ES-I3 (cell line): ENCODE measurements around the gene TP63.
"Not testable (repeated sequence)": the region's sequence is repeated elsewhere in the genome, so short reads cannot be mapped to it uniquely, and the experiment has no call there.

Experiments
- H3K36me3 ChIP-seq: 2 replicates; pipeline ENCODE4 v1.6.1; 2013; ENCODE audit warnings: mild to moderate bottlenecking, low read length, control low read depth, moderate library complexity; ENCODE audit not compliant: insufficient read depth
- H3K4me1 ChIP-seq: 2 replicates; pipeline ENCODE4 v1.6.1; 2013; ENCODE audit warnings: mild to moderate bottlenecking, control low read depth, low read length; ENCODE audit not compliant: insufficient read depth
- H3K9ac ChIP-seq: 2 replicates; pipeline ENCODE4 v1.6.1; 2013; ENCODE audit warnings: low read depth, mild to moderate bottlenecking, low read length, moderate library complexity
- H3K9me3 ChIP-seq: 2 replicates; pipeline ENCODE4 v1.6.1; 2013; ENCODE audit warnings: mild to moderate bottlenecking, low read length, moderate library complexity; ENCODE audit not compliant: control insufficient read depth, insufficient read depth

Gene TP63

DNA sequence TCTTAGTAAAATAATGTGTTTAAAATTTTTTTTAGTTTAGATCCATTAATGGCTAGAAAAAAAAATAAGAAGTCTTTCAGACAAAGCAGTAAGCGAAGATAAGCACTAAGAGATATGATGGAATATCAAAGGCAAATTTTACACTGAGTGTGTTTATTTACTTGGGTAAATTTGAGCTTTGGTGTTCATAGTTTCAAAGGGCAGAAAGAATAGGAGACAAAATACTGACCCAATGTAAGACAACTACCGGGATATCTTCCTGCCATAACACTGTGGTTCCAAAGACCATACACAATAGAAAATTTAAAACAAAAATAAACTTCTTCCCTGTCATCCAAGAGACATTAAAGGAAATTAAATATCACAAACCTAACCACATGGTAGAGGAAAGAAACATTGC, 25.5 kb upstream of the TP63 start:
- H3K9me3 ChIP-seq = no peaks in the 10 kb centered on the region; the same call in 1 of the 2 replicates
- no peak overlapping the region for H3K9ac ChIP-seq
- H3K4me1 ChIP-seq = no peaks in the 10 kb centered on the region
- H3K36me3 ChIP-seq = no peaks in the 10 kb centered on the region

DNA sequence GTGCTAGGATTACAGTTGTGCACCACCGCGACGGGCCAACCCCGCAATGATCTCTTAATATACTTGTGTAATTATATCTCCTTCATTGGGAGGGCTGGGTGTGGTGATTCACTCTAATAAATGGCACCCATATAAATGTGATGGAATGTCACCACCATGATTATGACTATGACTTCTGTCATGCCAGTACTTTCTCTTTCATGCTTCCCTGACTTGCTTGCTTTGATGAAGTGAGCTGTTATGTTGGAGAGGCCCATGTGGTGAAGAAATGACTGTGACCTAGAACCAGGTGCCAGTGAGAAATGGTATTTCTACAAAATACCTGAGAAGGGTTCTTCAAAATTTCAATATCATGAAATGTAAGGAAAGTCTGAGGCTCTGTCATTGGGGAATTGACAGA, 24.4 kb upstream of the TP63 start:
- Histone ChIP-seq H3K36me3 (no peaks in the 10 kb centered on the region), H3K9ac (no peak overlapping the region), H3K4me1 (no peaks in the 10 kb centered on the region), H3K9me3 (peaks cover 3% of the 10 kb centered on the region; the same call in 1 of the 2 replicates)

DNA sequence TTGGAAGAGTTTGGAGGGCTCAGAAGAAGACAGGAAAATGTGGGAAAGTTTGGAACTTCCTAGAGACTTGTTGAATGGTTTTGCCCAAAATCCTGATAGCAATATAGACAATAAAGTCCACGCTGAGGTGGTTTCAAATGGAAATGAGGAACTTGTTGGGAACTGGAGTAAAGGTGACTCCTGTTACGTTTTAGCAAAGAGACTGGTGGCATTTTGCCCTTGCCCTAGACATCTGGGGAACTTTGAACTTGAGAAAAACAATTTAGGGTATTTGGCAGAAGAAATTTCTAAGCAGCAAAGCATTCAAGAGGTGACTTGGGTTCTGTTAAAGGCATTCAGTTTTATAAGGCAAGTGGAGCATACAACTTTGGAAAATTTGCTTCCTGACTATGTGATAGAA, 18.5 kb upstream of the TP63 start:
- H3K4me1 ChIP-seq, H3K36me3 ChIP-seq, H3K9me3 ChIP-seq, H3K9ac ChIP-seq: not testable (repeated sequence)

DNA sequence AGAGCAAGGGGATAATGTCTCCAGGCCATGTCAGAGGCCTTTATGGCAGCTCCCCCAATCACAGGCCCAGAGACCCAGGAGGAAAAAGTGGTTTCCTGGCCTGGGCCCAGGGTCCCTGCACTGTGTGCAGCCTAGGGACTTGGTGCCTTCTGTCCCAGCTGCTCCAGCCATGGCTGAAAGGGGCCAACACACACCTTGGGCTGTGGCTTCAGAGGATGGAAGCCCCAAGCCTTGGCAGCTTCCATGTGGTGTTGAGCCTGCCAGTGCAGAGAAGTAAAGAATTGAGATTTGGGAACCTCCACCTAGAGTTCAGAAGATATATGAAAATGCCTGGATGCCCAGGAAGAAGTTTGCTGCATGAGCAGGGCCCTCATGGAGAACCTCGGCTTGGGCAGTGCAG, 18.1 kb upstream of the TP63 start:
- Histone ChIP-seq H3K9ac (no peak overlapping the region), H3K4me1 (no peaks in the 10 kb centered on the region), H3K9me3 (peaks cover 3% of the 10 kb centered on the region; the same call in 1 of the 2 replicates), H3K36me3 (no peaks in the 10 kb centered on the region)

GRCh38 chr3:189621948-189622603, 9.1 kb upstream of the TP63 start:
- no peaks in the 10 kb centered on the region for H3K4me1 ChIP-seq
- no peak overlapping the region for H3K9ac ChIP-seq
- H3K9me3 ChIP-seq = no peaks in the 10 kb centered on the region
- no peaks in the 10 kb centered on the region for H3K36me3 ChIP-seq

GRCh38 chr3:189622629-189623028, 8.6 kb upstream of the TP63 start:
- Histone ChIP-seq H3K4me1 (no peaks in the 10 kb centered on the region), H3K36me3 (no peaks in the 10 kb centered on the region), H3K9me3 (no peaks in the 10 kb centered on the region), H3K9ac (no peak overlapping the region)

DNA sequence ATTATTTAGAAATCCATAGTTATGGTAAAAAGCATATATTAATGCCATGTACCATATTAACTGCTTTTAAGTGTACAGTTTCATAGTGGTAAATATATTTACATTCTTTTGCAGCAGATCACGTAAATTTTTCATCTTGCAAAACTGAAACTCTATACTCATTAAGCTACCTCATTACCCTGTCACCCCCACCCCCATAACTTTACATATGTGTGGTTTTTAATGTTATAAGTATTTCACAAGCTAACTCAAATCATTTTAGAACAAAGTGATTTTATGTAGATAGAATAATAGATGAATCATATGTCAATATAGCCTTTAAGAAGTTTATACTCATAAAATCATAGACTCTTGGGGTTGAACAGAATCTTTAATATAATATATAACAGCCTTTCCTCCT, 7.1 kb upstream of the TP63 start:
- H3K36me3 ChIP-seq = no peaks in the 10 kb centered on the region
- H3K9me3 ChIP-seq = no peaks in the 10 kb centered on the region
- H3K4me1 ChIP-seq = no peaks in the 10 kb centered on the region
- H3K9ac ChIP-seq = no peak overlapping the region

DNA sequence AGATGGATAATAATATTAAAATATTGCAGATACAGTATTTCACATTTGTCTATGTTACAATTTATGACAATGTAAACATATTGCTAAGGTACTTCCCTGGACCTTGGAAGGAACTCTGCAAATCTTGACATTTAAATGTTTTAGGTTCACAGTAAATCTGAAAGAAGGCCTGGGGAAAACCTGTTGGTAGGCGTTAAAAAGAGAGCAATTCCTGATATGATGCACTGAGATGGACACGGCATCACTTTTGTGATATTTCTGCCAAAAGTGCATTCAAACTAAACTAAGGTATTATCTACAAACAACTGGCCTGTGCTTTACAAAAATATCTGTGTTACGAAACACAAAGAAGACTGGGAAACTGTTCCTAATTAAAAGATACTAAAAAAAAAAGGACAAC, 6.1 kb upstream of the TP63 start:
- no peaks in the 10 kb centered on the region for H3K9me3 ChIP-seq
- no peaks in the 10 kb centered on the region for H3K4me1 ChIP-seq
- H3K36me3 ChIP-seq = no peaks in the 10 kb centered on the region
- H3K9ac ChIP-seq = no peak overlapping the region

DNA sequence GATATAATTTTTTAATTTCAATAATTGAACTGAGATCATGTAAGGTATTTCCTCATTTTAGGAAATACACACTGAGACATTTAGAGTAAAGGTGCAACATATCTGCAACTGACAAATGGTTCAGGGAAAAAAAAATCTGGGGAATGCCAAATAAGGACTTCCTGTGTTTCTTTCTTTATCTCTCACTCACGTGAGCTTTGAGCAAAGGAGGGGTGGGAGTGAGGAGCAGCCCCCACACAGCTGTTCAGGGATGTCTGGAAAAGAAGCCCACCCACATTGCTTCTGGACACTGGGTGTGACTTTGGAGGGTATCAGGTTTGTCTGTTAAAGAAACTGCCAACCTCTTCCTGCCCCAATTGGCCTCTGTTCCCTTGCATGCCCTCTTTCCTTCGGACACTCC, 5.6 kb upstream of the TP63 start:
- H3K9me3 ChIP-seq = no peaks in the 10 kb centered on the region
- H3K4me1 ChIP-seq = no peaks in the 10 kb centered on the region
- H3K36me3 ChIP-seq = no peaks in the 10 kb centered on the region
- H3K9ac ChIP-seq = no peak overlapping the region

DNA sequence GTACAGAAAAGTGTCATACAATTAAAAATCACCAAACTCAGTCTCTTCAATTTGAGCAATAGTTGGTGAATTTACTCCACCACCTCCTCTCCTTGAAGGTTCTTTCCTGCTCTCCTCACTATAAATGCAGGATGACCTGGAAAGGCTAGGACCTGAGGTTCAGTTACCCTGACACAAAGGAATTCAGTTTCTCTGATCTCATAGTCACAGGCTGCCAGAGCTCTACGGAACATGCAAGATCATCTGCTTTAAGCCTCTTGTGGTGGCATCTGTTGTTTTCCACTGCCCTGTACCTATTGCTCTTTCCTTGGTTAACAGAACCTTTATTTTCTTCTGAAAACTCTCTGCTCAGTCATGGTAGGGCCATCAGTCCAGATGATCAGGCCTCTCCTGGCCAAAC, 4.9 kb upstream of the TP63 start:
- no peaks in the 10 kb centered on the region for H3K9me3 ChIP-seq
- H3K4me1 ChIP-seq = peaks cover 4% of the 10 kb centered on the region; the same call in 1 of the 2 replicates
- no peak overlapping the region for H3K9ac ChIP-seq
- no peaks in the 10 kb centered on the region for H3K36me3 ChIP-seq

GRCh38 chr3:189629803-189630455, 1.3 kb upstream of the TP63 start:
- Histone ChIP-seq H3K9ac (no peak overlapping the region), H3K4me1 (peaks cover 8% of the 10 kb centered on the region)

DNA sequence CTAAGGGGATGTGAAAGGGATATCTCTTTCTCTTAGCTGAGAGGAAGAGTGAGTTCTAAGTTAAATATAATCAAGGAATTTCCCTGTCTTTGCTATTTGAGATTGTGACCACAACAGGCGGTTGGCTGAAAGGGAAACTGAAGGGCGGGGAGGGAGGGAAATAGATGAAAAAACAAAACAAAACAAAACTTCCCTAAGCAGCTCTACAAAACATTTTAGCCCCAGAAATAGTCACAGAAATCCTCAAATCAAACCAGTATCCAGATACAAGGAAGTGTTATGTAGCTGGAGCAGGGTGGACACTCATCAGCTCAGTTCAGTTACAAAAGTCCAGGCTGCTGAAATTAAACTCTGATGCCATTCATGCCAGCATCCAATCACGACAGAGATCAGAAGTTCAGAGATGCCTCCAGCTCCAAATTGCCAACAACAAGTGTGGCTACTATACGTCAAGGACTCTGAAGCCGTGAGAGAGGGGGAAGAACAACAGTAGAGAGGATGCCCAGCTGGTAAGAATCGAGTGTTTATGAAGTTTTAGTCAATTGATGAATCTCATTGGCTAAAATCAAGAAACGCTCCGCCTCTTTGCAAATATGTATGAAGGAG, 319 bp upstream of the TP63 start:
- Histone ChIP-seq H3K36me3 (no peaks in the 10 kb centered on the region), H3K9me3 (no peaks in the 10 kb centered on the region), H3K9ac (no peak overlapping the region), H3K4me1 (peaks cover 13% of the 10 kb centered on the region)

More at GRCh38 chr3:189629803-189630455, 1.3 kb upstream of the TP63 start:
- no peaks in the 10 kb centered on the region for H3K9me3 ChIP-seq
- no peaks in the 10 kb centered on the region for H3K36me3 ChIP-seq

- H3K9ac ChIP-seq = no peak overlapping the region
- no peaks in the 10 kb centered on the region for H3K36me3 ChIP-seq
- H3K9me3 ChIP-seq = no peaks in the 10 kb centered on the region
- H3K4me1 ChIP-seq = peaks cover 16% of the 10 kb centered on the region
Measured at GRCh38 chr3:189631409-189631808, 220 bp downstream of the TP63 start.

DNA sequence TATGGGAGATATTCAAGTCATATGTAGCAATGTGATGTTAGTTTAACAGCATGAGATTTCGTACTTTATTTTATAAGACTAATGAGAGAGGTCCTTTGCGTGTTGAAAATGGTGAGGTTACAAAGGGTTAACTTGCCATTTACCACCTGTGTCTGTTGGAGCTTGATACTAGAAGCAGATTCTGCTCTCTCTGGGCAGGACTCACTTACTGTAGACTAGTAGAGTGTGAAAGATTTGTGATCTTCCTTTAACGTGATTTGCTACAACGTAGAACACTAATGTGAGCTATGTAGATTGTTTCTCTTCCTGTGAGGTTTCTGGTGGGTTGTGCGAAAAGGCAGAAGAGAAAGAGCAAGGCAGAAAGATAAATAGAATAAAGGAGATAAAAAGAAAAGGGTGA, 1.1 kb downstream of the TP63 start:
- H3K9ac ChIP-seq = no peak overlapping the region
- H3K9me3 ChIP-seq = no peaks in the 10 kb centered on the region
- H3K4me1 ChIP-seq = peaks cover 16% of the 10 kb centered on the region
- H3K36me3 ChIP-seq = no peaks in the 10 kb centered on the region

DNA sequence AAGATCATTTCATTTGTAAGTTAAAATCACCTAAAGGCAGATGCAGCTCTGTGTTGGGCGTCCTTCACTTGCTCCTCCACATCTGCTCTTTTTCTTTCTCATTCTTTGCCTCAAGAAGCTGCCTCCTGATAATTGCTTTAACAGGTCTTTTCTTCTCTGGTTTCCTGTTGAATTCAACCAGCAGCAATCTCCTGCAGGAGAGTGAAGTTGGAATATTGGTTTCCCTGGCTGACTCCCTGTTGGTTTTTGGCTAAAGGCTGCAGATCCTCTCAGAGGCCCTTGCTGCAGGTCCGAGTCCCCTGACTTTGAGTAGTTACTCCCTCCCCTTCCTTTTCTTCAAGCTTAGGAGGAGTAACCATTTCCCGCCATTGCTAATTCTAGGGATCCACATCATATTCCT, 4.2 kb downstream of the TP63 start:
- H3K36me3 ChIP-seq = no peaks in the 10 kb centered on the region
- peaks cover 16% of the 10 kb centered on the region for H3K4me1 ChIP-seq
- H3K9ac ChIP-seq = no peak overlapping the region
- no peaks in the 10 kb centered on the region for H3K9me3 ChIP-seq
